ENCODE measurements around the gene RAB6B. TPM values are rescaled to one million over a fixed set of nuclear protein-coding genes. Genes with fewer than 3 reads are reported as not detected.

The RAB6B gene
- polyA plus RNA-seq, 2 of the 4 experiments (the other 2 are of a cell fraction) = 2.4 to 2.5 TPM

DNA sequence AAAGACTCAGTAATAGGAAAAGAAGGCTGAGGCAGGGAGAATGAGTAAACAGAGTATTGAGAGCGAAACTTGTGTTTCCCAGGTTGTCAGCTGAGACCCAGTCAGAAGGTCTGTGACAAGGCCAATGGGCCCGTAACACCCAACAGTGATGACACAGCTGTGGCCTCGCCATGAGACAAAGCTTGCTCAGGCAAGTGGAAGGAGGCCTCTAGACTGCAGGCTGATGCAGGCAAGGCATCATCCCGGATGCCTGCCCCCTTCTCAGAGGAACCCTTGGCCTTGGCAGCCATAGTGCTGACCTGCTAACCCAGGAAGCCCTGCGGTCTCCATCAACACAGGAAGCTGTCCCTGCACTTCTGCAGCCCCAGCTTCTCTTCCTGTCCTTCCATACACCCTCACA lies 15.4 kb downstream of the RAB6B start:
- no peaks in the 10 kb centered on the region for H3K4me1 ChIP-seq
- ATAC-seq (no peak), DNase-seq (ENCODE audit: low read depth in 1 of 2, low spot score in 1 of 2) (no peak), FAIRE-seq (no peak)
- TF ChIP-seq ESRRA (IDR thresholded peaks at IDR 0.05; ENCODE audit: borderline replicate concordance, low read length) = no peak
- no peak for TF ChIP-seq FOSB (CRISPR knock-in tag; IDR thresholded peaks at IDR 0.05)
- no peak for TF ChIP-seq HDAC2 (IDR thresholded peaks at IDR 0.05)
- no peak for TF ChIP-seq FOSL2 (IDR thresholded peaks at IDR 0.05)
- TF ChIP-seq FOSL2 (CRISPR knock-in tag; IDR thresholded peaks at IDR 0.05) = no peak
- no peak for TF ChIP-seq EHMT2 (IDR thresholded peaks at IDR 0.05; ENCODE audit: low read depth)
- no peak overlapping the region for H3K27ac ChIP-seq
- no peak overlapping the region for H3K4me2 ChIP-seq
- ChIA-PET POLR2A (no interaction called here), CTCF (interaction anchor here (1.3 kb wide), 1 partner anchor 114 kb away, joined by 3 read pairs; no protein-coding TSS in a partner anchor)
- no peak overlapping the region for H3K4me3 ChIP-seq
- H3K9me3 ChIP-seq = no peaks in the 10 kb centered on the region
- 58% methylated on average over 5 of the region's 5 CpGs for WGBS (ENCODE audit: missing lambda C conversion rate)

DNA sequence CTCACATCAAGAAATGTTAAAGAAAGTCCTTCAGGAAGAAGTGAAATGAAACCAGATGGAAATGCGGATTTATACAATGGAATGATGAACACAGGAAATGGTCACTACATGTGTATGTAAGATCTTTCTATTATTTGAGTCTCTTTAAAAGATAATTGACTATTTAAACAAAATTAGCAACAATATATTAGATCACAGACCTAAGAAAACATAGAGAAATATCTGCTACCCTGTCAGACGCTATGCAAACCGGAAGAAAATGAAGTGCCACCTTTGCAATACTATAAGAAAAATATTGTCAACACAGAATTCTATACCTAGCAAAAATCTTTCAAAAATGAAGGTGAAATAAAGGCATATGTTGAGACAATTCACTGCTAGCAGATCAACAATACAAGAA lies 17.2 kb downstream of the RAB6B start:
- DNase-seq (ENCODE audit: low read depth in 1 of 2, low spot score in 1 of 2) = no peak
- Histone ChIP-seq H3K9me3 (no peaks in the 10 kb centered on the region), H3K4me2 (no peak overlapping the region), H3K4me1 (no peaks in the 10 kb centered on the region), H3K27ac (no peak overlapping the region), H3K4me3 (no peak overlapping the region)
- ChIA-PET POLR2A (no interaction called here), CTCF (interaction anchor here (1.7 kb wide), 1 partner anchor 51 kb away, joined by 5 read pairs; no protein-coding TSS in a partner anchor)
- no peak for ATAC-seq
- no peak for FAIRE-seq
- TF ChIP-seq, protein P1, sequence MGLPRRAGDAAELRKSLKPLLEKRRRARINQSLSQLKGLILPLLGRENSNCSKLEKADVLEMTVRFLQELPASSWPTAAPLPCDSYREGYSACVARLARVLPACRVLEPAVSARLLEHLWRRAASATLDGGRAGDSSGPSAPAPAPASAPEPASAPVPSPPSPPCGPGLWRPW (IDR thresholded peaks at IDR 0.05) = no peak
- TF ChIP-seq, protein P2, sequence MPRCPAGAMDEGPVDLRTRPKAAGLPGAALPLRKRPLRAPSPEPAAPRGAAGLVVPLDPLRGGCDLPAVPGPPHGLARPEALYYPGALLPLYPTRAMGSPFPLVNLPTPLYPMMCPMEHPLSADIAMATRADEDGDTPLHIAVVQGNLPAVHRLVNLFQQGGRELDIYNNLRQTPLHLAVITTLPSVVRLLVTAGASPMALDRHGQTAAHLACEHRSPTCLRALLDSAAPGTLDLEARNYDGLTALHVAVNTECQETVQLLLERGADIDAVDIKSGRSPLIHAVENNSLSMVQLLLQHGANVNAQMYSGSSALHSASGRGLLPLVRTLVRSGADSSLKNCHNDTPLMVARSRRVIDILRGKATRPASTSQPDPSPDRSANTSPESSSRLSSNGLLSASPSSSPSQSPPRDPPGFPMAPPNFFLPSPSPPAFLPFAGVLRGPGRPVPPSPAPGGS (IDR thresholded peaks at IDR 0.05) = no peak
- TF ChIP-seq, protein P3, sequence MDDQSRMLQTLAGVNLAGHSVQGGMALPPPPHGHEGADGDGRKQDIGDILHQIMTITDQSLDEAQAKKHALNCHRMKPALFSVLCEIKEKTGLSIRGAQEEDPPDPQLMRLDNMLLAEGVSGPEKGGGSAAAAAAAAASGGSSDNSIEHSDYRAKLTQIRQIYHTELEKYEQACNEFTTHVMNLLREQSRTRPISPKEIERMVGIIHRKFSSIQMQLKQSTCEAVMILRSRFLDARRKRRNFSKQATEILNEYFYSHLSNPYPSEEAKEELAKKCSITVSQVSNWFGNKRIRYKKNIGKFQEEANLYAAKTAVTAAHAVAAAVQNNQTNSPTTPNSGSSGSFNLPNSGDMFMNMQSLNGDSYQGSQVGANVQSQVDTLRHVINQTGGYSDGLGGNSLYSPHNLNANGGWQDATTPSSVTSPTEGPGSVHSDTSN (IDR thresholded peaks at IDR 0.05) = no peak
- WGBS (ENCODE audit: missing lambda C conversion rate) = 82% methylated on average over 3 of the region's 3 CpGs

DNA sequence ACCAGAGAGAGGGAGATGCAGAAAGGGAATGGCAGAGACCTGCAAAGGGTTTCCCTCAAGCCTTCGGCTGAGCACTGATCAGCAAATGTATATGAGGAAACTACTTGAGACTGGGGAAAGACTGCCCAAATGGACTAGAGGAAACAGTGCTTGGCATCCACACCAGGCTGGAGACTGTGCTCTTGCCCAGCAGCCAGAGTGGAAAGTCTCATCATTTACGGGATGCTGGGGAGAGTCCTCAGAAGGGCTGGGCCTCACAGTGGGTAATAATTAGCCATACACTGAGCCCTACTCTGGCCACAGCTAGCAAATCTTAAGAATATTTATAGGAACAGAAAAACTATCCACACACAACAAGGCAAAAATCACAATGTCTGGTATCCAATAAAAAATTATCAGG lies 18.5 kb downstream of the RAB6B start:
- CTCF ChIA-PET = no interaction called here
- Histone ChIP-seq H3K9me3 (no peaks in the 10 kb centered on the region), H3K4me1 (no peaks in the 10 kb centered on the region), H3K4me3 (no peak overlapping the region), H3K27ac (no peak overlapping the region), H3K4me2 (no peak overlapping the region)
- DNase-seq (ENCODE audit: low read depth in 1 of 2, low spot score in 1 of 2) (no peak), ATAC-seq (no peak; a peak in 1 of 6 replicates), FAIRE-seq (no peak)
- no peak for TF ChIP-seq CBX2 (IDR thresholded peaks at IDR 0.05; ENCODE audit: borderline replicate concordance, low read depth)
- TF ChIP-seq ZFP36 (IDR thresholded peaks at IDR 0.05; ENCODE audit: borderline replicate concordance, partially characterized antibody) = no peak
- TF ChIP-seq RFX5 (IDR thresholded peaks at IDR 0.05) = no peak
- 54% methylated on average over 2 of the region's 2 CpGs for WGBS (ENCODE audit: missing lambda C conversion rate)
- POLR2A ChIA-PET = no interaction called here

DNA sequence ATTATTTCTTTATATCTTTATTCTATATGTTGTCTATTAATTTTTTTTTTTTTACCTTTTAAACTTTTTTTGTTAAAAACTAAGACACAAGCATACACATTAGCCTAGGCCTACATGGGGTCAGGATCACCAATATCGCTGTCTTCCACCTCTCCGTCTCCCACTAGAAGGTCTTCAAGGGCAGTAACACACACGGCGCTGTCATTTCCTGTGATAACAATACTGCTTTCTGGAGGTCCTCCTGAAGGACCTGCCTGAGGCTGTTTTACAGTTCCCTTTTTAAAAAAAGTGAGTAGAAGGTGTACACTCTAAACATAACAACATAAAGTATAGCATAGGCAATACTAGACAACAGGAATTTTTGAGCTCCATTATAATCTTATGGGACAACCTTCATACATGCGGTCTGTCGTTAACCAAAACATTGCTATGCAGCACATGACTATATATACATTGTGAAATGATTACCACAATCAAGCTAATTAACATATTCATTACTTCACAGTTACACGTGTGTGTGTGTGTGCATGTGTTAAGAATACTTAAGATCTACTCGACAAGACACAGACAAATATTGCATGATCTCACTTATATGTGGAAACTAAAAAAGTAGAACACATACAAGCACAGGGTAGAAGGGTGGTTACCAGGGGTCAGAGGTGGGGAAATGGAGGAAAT lies 20.8 kb downstream of the RAB6B start:
- ATAC-seq (no peak), DNase-seq (ENCODE audit: low read depth in 1 of 2, low spot score in 1 of 2) (no peak), FAIRE-seq (no peak)
- no peak overlapping the region for H3K4me3 ChIP-seq
- H3K4me1 ChIP-seq = no peaks in the 10 kb centered on the region
- H3K27ac ChIP-seq = no peak overlapping the region
- TF ChIP-seq HDAC2 (IDR thresholded peaks at IDR 0.05) (no peak), CHD2 (IDR thresholded peaks at IDR 0.05; ENCODE audit: low read length, partially characterized antibody) (no peak)
- TF ChIP-seq, protein P4, sequence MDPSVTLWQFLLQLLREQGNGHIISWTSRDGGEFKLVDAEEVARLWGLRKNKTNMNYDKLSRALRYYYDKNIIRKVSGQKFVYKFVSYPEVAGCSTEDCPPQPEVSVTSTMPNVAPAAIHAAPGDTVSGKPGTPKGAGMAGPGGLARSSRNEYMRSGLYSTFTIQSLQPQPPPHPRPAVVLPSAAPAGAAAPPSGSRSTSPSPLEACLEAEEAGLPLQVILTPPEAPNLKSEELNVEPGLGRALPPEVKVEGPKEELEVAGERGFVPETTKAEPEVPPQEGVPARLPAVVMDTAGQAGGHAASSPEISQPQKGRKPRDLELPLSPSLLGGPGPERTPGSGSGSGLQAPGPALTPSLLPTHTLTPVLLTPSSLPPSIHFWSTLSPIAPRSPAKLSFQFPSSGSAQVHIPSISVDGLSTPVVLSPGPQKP (IDR thresholded peaks at IDR 0.05; ENCODE audit: low read depth, low read length) = no peak
- TF ChIP-seq, protein P1 (IDR thresholded peaks at IDR 0.05) = no peak
- TF ChIP-seq, protein P5, sequence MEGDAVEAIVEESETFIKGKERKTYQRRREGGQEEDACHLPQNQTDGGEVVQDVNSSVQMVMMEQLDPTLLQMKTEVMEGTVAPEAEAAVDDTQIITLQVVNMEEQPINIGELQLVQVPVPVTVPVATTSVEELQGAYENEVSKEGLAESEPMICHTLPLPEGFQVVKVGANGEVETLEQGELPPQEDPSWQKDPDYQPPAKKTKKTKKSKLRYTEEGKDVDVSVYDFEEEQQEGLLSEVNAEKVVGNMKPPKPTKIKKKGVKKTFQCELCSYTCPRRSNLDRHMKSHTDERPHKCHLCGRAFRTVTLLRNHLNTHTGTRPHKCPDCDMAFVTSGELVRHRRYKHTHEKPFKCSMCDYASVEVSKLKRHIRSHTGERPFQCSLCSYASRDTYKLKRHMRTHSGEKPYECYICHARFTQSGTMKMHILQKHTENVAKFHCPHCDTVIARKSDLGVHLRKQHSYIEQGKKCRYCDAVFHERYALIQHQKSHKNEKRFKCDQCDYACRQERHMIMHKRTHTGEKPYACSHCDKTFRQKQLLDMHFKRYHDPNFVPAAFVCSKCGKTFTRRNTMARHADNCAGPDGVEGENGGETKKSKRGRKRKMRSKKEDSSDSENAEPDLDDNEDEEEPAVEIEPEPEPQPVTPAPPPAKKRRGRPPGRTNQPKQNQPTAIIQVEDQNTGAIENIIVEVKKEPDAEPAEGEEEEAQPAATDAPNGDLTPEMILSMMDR (IDR thresholded peaks at IDR 0.05) = no peak
- TF ChIP-seq, protein P6, sequence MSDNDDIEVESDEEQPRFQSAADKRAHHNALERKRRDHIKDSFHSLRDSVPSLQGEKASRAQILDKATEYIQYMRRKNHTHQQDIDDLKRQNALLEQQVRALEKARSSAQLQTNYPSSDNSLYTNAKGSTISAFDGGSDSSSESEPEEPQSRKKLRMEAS (IDR thresholded peaks at IDR 0.05) = no peak
- H3K4me2 ChIP-seq = no peak overlapping the region
- ChIA-PET CTCF (interaction anchor here (0.6 kb wide), 1 partner anchor 31 kb away, joined by 3 read pairs; no protein-coding TSS in a partner anchor), POLR2A (no interaction called here)
- 74% methylated on average over 8 of the region's 8 CpGs for WGBS (ENCODE audit: missing lambda C conversion rate)
- H3K9me3 ChIP-seq = no peaks in the 10 kb centered on the region
